Effector memory CD4-positive, alpha-beta T cell (primary cell): ENCODE measurements around the gene CRABP1.

Experiments
- DNase-seq, 3 donors: peaks; one replicate each; pipeline ENCODE4 v3.0.0-alpha.2; 2020
- H3K27ac ChIP-seq: 2 replicates; pipeline ENCODE4 v1.7.0; 2013; ENCODE audit warnings: mild to moderate bottlenecking, low read length, moderate library complexity; ENCODE audit not compliant: insufficient read depth, poor library complexity, severe bottlenecking
- H3K27me3 ChIP-seq: replicated peaks from 2 replicates; pipeline ENCODE4 v1.7.0; 2013; ENCODE audit warnings: mild to moderate bottlenecking, low read length; ENCODE audit not compliant: insufficient read depth, control insufficient read depth, poor library complexity, severe bottlenecking
- H3K36me3 ChIP-seq: 2 replicates; pipeline ENCODE4 v1.7.0; 2013; ENCODE audit warnings: mild to moderate bottlenecking, low read length, moderate library complexity; ENCODE audit not compliant: control insufficient read depth, insufficient read depth
- H3K4me1 ChIP-seq: 2 replicates; pipeline ENCODE4 v1.7.0; 2013; ENCODE audit warnings: low read length, mild to moderate bottlenecking; ENCODE audit not compliant: control insufficient read depth, insufficient read depth, poor library complexity, severe bottlenecking
- H3K4me3 ChIP-seq: 2 replicates; pipeline ENCODE4 v1.7.0; 2013; ENCODE audit warnings: low read length, low read depth, mild to moderate bottlenecking; ENCODE audit not compliant: insufficient read depth, poor library complexity, severe bottlenecking
- H3K9me3 ChIP-seq: 2 replicates; pipeline ENCODE4 v1.7.0; 2013; ENCODE audit warnings: mild to moderate bottlenecking, low read length, moderate library complexity; ENCODE audit not compliant: control insufficient read depth

Gene CRABP1

DNA sequence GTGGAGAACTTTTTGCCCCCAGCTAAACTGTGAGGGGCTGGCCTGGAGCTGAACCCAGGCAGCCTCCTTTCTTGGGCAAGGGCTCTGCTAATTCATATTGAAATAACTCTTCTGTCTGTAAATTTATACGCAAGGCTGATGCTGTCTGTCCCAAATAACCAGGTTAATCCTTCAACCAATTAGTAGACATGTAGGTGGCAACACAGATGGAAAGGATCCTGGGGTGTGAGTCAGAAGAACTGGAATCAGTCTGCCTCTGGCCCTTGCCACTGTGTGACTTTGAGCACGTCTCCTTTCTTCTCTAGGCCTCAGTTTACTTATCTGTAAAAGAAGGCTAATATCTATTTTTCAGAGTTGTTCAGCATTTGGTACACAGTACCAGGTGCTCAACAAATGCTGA lies 49.6 kb downstream of the CRABP1 start:
- Histone ChIP-seq H3K4me3 (no peak overlapping the region), H3K27ac (no peak overlapping the region)

DNA sequence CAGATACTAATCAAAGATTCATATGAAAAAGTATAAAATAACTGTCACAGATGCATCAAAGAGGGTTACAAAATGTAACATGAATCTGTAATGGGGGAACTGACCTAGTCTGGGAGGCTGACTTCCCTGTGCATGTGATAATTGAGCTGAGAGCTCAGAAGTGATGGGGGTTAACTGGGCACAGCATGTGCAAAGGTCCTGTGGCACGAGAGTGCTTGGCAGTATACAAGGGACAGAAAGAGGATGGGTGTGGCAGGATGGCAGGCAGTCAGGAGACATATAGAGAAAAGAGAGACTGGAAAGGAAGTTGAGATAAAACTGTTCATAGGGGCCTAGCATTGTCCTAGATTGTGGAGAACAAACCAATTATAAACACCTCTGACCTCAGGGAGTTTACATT lies 50.1 kb downstream of the CRABP1 start:
- H3K27me3 ChIP-seq, result peaks cover 6% of the 10 kb centered on the region
- no peak for DNase-seq
- H3K27ac ChIP-seq, result no peak overlapping the region
- no peaks in the 10 kb centered on the region for H3K36me3 ChIP-seq
- H3K4me1 ChIP-seq, result no peaks in the 10 kb centered on the region
- no peaks in the 10 kb centered on the region for H3K9me3 ChIP-seq
- no peak overlapping the region for H3K4me3 ChIP-seq

More for the DNA sequence above, 49.6 kb downstream of the CRABP1 start:
- Histone ChIP-seq H3K36me3 (no peaks in the 10 kb centered on the region), H3K27me3 (peaks cover 6% of the 10 kb centered on the region), H3K9me3 (no peaks in the 10 kb centered on the region), H3K4me1 (no peaks in the 10 kb centered on the region)
- no peak for DNase-seq

- peaks cover 6% of the 10 kb centered on the region for H3K27me3 ChIP-seq
- no peak for DNase-seq
- no peak overlapping the region for H3K27ac ChIP-seq
Measured at GRCh38 chr15:78390826-78391225, 50.7 kb downstream of the CRABP1 start.

GRCh38 chr15:78391781-78392180 lies 51.6 kb downstream of the CRABP1 start:
- Histone ChIP-seq H3K27ac (no peak overlapping the region), H3K27me3 (peaks cover 6% of the 10 kb centered on the region)

More at GRCh38 chr15:78390826-78391225, 50.7 kb downstream of the CRABP1 start:
- no peaks in the 10 kb centered on the region for H3K9me3 ChIP-seq
- no peaks in the 10 kb centered on the region for H3K4me1 ChIP-seq
- no peak overlapping the region for H3K4me3 ChIP-seq
- no peaks in the 10 kb centered on the region for H3K36me3 ChIP-seq

GRCh38 chr15:78392430-78392829 lies 52.3 kb downstream of the CRABP1 start:
- Histone ChIP-seq H3K36me3 (no peaks in the 10 kb centered on the region), H3K4me3 (no peak overlapping the region), H3K4me1 (no peaks in the 10 kb centered on the region), H3K27me3 (peaks cover 6% of the 10 kb centered on the region), H3K27ac (no peak overlapping the region), H3K9me3 (no peaks in the 10 kb centered on the region)
- no peak for DNase-seq

More at GRCh38 chr15:78391781-78392180, 51.6 kb downstream of the CRABP1 start:
- Histone ChIP-seq H3K9me3 (no peaks in the 10 kb centered on the region), H3K36me3 (no peaks in the 10 kb centered on the region), H3K4me3 (no peak overlapping the region), H3K4me1 (no peaks in the 10 kb centered on the region)
- no peak for DNase-seq

DNA sequence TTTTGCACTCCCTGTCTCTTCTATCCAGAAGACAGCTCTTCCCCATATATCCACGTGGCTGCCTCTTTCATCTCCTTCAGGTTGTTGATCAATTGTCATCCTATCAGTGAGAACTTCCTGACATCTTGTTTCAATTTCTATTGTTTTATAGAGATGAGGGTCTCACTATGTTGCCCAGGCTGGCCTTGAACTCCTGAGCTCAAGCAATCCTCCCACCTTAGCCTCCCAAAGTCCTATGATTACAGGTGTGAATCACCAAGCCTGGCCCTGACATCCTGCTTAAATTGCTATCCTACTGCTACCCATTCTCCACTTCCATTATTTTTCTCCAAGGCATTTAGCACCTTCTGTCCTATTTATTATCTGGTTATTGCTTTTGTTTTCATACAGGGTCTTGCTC lies 53.0 kb downstream of the CRABP1 start:
- no peaks in the 10 kb centered on the region for H3K36me3 ChIP-seq
- no peak overlapping the region for H3K27ac ChIP-seq
- no peak overlapping the region for H3K4me3 ChIP-seq
- no peaks in the 10 kb centered on the region for H3K4me1 ChIP-seq
- no peaks in the 10 kb centered on the region for H3K9me3 ChIP-seq
- H3K27me3 ChIP-seq, result no peaks in the 10 kb centered on the region
- DNase-seq, result no peak

DNA sequence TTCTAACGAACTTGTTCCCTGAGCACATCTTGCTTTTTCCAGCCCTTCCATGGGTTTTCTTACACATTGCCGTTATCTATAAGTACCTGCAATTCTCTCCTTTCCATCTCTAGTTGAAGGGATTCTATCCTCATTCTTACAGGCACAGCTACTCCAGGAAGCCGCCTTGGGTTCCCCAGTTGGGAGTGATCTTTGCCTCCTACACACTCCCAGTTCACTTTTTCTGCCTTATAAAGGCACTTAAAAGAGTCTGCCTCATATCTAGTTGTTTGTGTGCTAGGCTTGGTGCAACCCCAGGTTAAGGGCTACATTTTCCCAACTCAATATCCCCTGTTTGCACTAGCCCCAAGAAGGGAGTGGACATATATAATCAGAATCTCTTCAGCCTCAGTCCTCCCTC lies 53.9 kb downstream of the CRABP1 start:
- DNase-seq, result no peak
- no peaks in the 10 kb centered on the region for H3K36me3 ChIP-seq
- H3K9me3 ChIP-seq, result no peaks in the 10 kb centered on the region
- no peaks in the 10 kb centered on the region for H3K4me1 ChIP-seq
- no peak overlapping the region for H3K4me3 ChIP-seq
- H3K27me3 ChIP-seq, result no peaks in the 10 kb centered on the region
- H3K27ac ChIP-seq, result no peak overlapping the region

DNA sequence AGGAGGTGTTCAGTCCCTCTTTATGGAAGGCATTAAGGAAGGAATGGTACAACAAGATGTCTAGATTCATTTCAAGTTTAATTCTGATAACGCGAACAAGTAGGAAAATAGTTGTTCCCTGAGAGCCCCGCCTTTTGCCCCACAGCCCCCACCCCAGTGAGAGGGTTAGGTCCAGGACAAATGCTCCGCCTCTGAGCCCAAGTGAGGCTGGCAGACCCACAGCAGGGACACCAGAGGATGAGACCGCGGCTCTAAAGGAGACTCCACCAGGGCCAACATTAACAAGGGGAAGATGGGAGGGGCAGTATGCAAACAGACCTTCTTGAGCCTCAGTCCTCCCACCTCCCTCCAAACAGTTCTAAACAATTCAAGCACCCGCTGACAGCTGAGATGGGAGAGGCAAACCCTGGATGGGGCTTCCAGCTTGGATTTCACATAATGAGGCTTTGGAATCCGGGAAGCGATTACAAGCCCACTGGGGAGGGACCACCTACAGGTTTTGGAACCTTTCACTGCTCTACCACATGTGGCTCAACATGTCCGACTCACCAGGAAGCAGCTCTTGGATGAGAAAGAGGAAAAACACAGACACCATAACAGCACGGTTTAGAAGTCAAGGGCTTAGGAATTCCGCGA lies 54.9 kb downstream of the CRABP1 start:
- Histone ChIP-seq H3K4me1 (no peaks in the 10 kb centered on the region), H3K27me3 (no peaks in the 10 kb centered on the region)

DNA sequence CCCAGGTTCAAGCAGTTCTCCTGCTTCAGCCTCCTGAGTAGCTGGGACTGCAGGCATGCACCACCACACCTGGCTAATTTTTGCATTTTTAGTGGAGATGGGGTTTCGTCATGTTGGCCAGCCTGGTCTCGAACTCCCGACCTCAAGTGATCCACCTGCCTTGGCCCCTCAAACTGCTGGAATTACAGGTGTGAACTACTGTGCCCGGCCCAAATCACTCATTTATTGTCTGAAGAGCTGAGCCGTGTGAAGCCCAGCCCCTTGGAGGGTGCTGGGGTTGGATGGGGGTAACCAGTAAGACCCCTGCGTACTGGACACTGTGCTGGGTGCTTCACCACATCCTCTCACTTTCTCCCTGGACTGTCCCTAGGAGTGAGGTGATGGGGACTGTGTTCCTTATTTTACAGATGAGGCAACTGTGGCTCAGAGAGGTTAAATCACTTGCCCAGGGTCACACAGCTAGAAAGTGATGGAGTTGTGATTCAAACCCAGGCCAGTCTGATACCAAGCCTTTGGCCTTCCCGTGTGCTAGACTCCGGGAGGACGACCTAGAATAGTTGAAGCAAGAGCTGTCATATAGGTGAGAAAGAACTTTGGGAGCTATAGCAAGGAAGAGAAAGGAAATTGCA lies 56.1 kb downstream of the CRABP1 start:
- Histone ChIP-seq H3K4me1 (no peaks in the 10 kb centered on the region), H3K27ac (no peak overlapping the region), H3K27me3 (no peaks in the 10 kb centered on the region), H3K36me3 (no peaks in the 10 kb centered on the region), H3K4me3 (no peak overlapping the region), H3K9me3 (no peaks in the 10 kb centered on the region)
- no peak for DNase-seq

More for the DNA sequence above, 54.9 kb downstream of the CRABP1 start:
- no peak overlapping the region for H3K27ac ChIP-seq
- H3K4me3 ChIP-seq, result no peak overlapping the region
- no peaks in the 10 kb centered on the region for H3K36me3 ChIP-seq
- H3K9me3 ChIP-seq, result no peaks in the 10 kb centered on the region
- DNase-seq, result no peak

GRCh38 chr15:78396976-78397375 lies 56.8 kb downstream of the CRABP1 start:
- Histone ChIP-seq H3K36me3 (no peaks in the 10 kb centered on the region), H3K27me3 (no peaks in the 10 kb centered on the region), H3K4me3 (no peak overlapping the region), H3K4me1 (no peaks in the 10 kb centered on the region), H3K27ac (no peak overlapping the region), H3K9me3 (no peaks in the 10 kb centered on the region)
- no peak for DNase-seq
